Smooth muscle cell of the brain vasculature (primary cell): ENCODE data around the gene PIK3R3.

Experiments used
- DNase-seq: peaks from one replicate; pipeline ENCODE4 v3.0.0-alpha.2; 2012; ENCODE audit warnings: low read depth, low spot score

Gene PIK3R3

DNA sequence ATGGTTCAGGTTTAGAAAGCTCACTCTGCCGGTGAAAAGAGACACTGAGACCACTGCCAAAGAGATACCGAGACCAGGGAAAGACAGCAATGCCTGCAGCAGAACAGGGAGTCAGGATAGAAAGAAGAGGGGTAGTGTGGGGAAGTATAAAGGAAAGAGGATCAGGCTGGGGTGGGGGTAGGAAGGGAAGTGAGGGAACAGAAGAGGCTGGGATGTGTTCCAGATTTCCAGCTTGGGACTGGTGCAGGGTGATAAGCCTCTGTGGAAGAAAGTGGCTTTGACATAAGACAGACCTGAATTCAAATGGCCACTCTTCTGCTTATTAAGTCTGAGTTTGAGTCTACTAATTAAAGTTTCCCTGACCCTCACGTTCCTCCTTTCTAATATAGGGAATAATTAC is 105.9 kb downstream of the PIK3R3 start:
- no peak for DNase-seq

- DNase-seq: no peak
These were observed 111.1 kb downstream of the PIK3R3 start for GRCh38 chr1:46021046-46021996.

DNA sequence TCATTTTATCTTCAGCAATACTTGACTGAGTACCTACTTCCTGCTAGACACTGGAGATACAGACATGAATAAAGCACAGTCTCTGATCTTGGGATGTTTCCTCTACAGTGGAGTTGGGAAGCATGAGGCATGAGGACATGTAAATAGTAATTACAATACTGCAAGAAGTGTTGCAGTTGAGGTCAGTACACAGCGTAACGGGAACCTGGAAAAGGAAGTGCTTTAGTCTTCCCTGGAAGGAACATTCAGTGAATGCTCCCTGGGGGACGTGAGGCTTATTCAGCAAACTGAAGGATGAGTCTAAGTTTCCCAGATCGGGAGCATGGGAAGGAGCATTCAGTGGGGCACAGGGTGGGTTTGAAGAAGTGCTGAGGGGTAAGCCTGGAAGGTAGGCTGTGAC is 112.4 kb downstream of the PIK3R3 start:
- no peak for DNase-seq

DNA sequence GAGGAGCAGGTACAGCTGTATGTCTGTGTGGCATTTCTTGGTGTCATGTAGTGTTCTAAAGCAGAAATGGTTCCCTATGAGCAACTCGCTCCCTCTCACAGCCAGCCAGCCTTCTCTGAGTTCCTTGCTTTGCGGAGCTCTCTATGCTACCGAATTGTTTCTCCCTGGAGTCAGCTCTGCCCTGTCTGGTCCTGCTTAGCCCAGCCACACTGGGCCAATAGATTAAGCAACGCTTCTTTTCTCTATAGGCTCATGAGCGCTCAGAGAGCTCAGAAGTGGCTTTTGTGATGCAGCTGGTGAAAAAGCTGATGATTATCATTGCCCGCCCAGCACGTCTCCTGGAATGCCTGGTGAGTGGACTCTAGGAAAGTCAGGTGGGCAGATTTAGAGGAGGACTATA is 113.1 kb downstream of the PIK3R3 start:
- DNase-seq: no peak

- DNase-seq: no peak
These were observed 114.4 kb downstream of the PIK3R3 start for GRCh38 chr1:46017876-46018503.

- DNase-seq: no peak
These were observed 118.8 kb downstream of the PIK3R3 start for GRCh38 chr1:46013581-46013980.

DNA sequence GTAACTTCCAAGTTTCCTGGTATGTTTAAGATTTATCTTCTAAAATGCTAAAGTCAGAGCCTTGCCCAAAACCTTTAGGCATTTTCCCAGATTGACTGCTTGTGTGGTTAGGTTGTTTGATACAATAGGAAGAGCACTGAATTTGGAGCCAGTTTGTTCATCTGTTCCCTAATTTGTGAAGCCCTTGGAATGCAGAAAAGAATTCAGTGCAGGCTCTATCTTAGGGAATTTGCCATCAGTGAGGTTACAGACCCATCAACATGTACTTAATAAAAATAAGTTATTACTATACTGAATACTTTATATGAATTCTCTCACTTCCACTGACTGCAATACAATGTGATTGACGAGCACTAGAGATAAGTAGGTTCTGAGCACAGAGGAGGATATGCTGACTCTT is 120.2 kb downstream of the PIK3R3 start:
- no peak for DNase-seq

DNA sequence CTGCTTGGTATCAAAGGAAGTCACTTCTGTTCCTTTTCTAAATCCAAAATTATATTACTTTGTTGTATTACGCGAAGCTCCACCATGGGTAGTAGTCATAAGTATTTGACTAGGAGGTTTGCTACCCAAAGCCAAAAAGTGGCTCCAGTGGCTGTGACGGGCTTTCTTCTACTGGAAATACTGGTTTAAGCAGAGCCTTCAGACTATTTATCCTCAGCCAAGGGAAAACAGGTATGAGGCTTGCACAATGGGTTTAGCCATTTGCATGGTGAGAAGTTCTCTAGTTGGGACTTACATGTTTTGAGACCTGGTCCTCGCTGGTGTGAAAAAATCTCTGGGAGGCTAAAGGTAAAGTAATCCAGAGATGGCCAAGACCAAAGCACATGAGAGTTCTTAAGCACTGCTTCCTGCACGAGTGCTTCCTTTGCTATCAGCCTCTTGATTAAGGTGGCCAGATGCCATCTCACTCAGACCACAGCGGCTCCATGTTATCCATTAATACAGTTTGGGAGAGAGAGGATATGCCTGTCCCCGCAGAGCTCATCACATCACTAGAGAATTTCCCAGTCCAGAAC is 121.2 kb downstream of the PIK3R3 start:
- DNase-seq: no peak

- no peak for DNase-seq
These were observed 121.8 kb downstream of the PIK3R3 start for GRCh38 chr1:46010611-46011010.

GRCh38 chr1:46008585-46008984 is 123.8 kb downstream of the PIK3R3 start:
- DNase-seq: no peak

GRCh38 chr1:46005594-46005993 is 126.8 kb downstream of the PIK3R3 start:
- DNase-seq: no peak

GRCh38 chr1:46004492-46004891 is 127.9 kb downstream of the PIK3R3 start:
- no peak for DNase-seq

DNA sequence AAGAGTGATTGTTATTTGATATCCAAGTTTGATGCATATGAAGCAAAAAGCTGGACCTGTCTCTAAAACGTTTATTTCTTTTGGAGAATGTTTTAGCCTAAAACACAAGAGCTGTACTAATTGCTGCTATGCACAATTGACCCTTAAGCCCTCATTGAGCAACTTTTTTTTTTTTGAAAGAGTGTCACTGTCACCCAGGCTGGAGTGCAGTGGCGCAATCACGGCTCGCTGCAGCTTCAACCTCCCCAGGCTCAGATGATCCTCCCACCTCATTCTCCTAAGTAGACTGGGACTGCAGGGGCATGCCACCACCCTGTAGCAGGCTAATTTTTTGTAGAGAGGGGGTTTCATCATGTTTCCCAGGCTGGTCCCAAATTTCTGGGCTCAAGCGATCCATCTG is 129.1 kb downstream of the PIK3R3 start:
- DNase-seq: no peak

DNA sequence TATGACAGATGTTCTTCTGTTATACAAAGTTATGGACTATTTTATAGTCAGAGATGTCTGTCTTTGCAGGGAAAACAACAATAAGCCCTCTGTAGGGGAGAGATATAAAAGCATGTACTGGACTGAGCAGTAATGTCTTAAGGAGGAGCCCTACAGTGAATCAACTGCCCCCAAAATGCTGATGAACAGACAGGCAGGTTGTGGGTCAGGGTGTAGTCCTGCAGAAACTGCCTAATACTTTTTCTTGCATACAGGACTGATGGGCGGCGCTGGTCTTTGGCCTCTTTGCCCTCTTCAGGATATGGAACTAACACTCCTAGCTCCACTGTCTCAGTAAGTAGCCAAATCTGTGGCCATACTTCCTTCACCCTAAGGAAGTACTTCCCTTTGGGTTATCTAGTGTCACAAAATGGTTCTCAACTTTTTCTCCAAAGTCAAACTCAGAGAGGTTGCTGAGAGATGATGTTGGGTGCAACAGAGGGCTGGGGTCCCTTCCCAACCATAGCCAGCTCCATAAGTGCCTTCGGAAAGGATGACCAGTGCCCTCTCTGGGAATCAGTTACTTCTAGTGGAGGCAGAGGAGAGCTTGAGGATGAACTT is 129.8 kb downstream of the PIK3R3 start:
- DNase-seq: no peak

GRCh38 chr1:46001081-46001785 is 131.2 kb downstream of the PIK3R3 start:
- no peak for DNase-seq

DNA sequence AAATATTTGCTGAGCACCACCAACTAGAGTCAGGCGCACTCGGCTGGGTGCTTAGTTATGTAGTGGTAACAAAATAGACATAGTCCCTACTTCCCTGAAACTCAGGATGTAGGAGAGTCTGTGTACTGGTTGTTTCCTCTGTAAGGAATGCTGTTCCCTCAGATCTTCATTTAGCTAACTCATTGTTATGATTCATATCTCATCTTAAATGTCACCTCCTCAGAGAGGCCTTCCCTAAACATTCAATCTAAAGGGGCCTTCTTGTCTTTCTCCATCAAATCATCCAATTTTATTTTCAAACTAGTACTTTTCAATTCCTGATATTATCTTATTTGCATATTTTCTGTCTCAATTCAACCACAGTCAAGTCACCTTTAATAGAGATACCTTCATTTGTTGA is 132.9 kb downstream of the PIK3R3 start:
- DNase-seq: no peak

GRCh38 chr1:45998020-45998617 is 134.3 kb downstream of the PIK3R3 start:
- no peak for DNase-seq

- DNase-seq: no peak
These were observed 137.1 kb downstream of the PIK3R3 start for GRCh38 chr1:45995298-45995697.

- DNase-seq: no peak
These were observed 138.0 kb downstream of the PIK3R3 start for GRCh38 chr1:45994423-45994822.
